Tibial nerve (tissue), 4 donors: ENCODE data around the gene RP9. TPM values are rescaled to one million over a fixed set of nuclear protein-coding genes. Genes with fewer than 3 reads are reported as not detected.

Experiments used
- DNase-seq, 2 donors: peaks; one replicate each; pipeline ENCODE4 v3.0.0-alpha.2; 2019; ENCODE audit warnings: low spot score in 2 of 2
- H3K27ac ChIP-seq, 4 donors: fragments of 200-600 bp; sonication (generic) in 3 of 4; one replicate each; pipeline ENCODE4 v1.5.1; 2017 to 2019; ENCODE audit warnings: mild to moderate bottlenecking in 1 of 4
- H3K27me3 ChIP-seq, 2 donors: fragments of 200-600 bp; sonication (generic) in 1 of 2; one replicate each; pipeline versions ENCODE4 v1.5.1 to v1.6.0; 2017 to 2019
- H3K36me3 ChIP-seq, 3 donors: fragments of 200-600 bp; sonication (generic); one replicate each; pipeline ENCODE4 v1.5.1; 2018 to 2019
- H3K4me1 ChIP-seq, 4 donors: fragments of 200-600 bp; sonication (generic) in 3 of 4; one replicate each; pipeline ENCODE4 v1.5.1; 2017 to 2019
- H3K4me3 ChIP-seq, 4 donors: fragments of 200-600 bp; sonication (generic) in 3 of 4; one replicate each; pipeline ENCODE4 v1.5.1; 2017 to 2019; ENCODE audit warnings: mild to moderate bottlenecking in 1 of 4, moderate library complexity in 1 of 4
- H3K9me3 ChIP-seq, 4 donors: fragments of 200-600 bp; sonication (generic) in 3 of 4; one replicate each; pipeline ENCODE4 v1.5.1; 2017 to 2019
- EP300 ChIP-seq, 2 donors: sonication (generic); formaldehyde crosslinking; IDR thresholded peaks; one replicate each; pipeline ENCODE4 v1.6.1; 2017; ENCODE audit warnings: antibody characterized with exemption in 2 of 2, mild to moderate bottlenecking in 1 of 2
- POLR2A ChIP-seq, 2 donors: fragments of 450-650 bp; IDR thresholded peaks; one replicate each; pipeline ENCODE4 v1.6.1; 2017; ENCODE audit warnings: antibody characterized with exemption in 2 of 2, mild to moderate bottlenecking in 2 of 2, moderate library complexity in 2 of 2
- WGBS, 2 donors: methylation state at CpG; one replicate each; pipeline ENCODE4 v1.1.5; 2018; 5-methylcytosine and 5-hydroxymethylcytosine counted together
- total RNA-seq, 4 donors: library from RNA; depleted of rRNA; stranded (reverse); fragments of >200 nt; gene quantifications; one replicate each; pipeline ENCODE4 v1.1.0, GENCODE V29; 2016
- TF ChIP-seq, protein P1 (sequence below), 5 experiments: fragments of 200-600 bp in 3 of 5; fragments of 450-650 bp in 2 of 5; sonication (generic) in 3 of 5; IDR thresholded peaks; one replicate each; pipeline ENCODE4 v1.5.1; 2016 to 2019; ENCODE audit warnings: antibody characterized with exemption in 5 of 5, mild to moderate bottlenecking in 3 of 5, moderate library complexity in 2 of 5

The RP9 gene
- total RNA-seq, 4 donors from 2014 or later, result 7.5 to 22.9 (median 16.9) TPM

DNA sequence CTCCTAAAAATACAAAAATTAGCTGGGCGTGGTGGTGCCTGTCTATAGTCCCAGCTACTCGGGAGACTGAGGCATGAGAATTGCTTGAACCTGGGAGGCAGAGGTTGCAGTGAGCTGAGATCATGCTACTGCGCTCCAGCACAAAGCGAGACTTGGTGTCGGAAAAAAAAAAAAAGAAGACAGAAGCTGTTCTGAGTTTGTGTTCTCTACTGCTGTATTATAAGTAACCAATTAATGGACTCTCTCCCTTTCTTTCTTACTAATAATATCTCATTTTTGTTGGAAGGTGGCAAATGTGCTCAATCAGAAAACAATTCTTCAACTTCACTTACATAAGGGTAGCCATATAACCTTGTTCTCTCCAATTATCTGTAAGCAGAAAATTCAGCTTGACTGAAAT is 54.0 kb downstream of the RP9 start:
- WGBS, 2 donors, result 95 to 97% methylated on average over 5 of the region's 5 CpGs
- Histone ChIP-seq H3K27me3 (no peaks in the 10 kb centered on the region), H3K4me1 (peaks cover 0 to 36% (median 3%) of the 10 kb centered on the region in 4 donors), H3K4me3 (no peak overlapping the region), H3K9me3 (no peaks in the 10 kb centered on the region), H3K36me3 (no peaks in the 10 kb centered on the region), H3K27ac (no peak overlapping the region)
- no peak for TF ChIP-seq EP300 (IDR thresholded peaks at IDR 0.05)
- TF ChIP-seq POLR2A (IDR thresholded peaks at IDR 0.05), result no peak
- TF ChIP-seq, protein P1, sequence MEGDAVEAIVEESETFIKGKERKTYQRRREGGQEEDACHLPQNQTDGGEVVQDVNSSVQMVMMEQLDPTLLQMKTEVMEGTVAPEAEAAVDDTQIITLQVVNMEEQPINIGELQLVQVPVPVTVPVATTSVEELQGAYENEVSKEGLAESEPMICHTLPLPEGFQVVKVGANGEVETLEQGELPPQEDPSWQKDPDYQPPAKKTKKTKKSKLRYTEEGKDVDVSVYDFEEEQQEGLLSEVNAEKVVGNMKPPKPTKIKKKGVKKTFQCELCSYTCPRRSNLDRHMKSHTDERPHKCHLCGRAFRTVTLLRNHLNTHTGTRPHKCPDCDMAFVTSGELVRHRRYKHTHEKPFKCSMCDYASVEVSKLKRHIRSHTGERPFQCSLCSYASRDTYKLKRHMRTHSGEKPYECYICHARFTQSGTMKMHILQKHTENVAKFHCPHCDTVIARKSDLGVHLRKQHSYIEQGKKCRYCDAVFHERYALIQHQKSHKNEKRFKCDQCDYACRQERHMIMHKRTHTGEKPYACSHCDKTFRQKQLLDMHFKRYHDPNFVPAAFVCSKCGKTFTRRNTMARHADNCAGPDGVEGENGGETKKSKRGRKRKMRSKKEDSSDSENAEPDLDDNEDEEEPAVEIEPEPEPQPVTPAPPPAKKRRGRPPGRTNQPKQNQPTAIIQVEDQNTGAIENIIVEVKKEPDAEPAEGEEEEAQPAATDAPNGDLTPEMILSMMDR (IDR thresholded peaks at IDR 0.05), result no peak
- DNase-seq, result no peak

DNA sequence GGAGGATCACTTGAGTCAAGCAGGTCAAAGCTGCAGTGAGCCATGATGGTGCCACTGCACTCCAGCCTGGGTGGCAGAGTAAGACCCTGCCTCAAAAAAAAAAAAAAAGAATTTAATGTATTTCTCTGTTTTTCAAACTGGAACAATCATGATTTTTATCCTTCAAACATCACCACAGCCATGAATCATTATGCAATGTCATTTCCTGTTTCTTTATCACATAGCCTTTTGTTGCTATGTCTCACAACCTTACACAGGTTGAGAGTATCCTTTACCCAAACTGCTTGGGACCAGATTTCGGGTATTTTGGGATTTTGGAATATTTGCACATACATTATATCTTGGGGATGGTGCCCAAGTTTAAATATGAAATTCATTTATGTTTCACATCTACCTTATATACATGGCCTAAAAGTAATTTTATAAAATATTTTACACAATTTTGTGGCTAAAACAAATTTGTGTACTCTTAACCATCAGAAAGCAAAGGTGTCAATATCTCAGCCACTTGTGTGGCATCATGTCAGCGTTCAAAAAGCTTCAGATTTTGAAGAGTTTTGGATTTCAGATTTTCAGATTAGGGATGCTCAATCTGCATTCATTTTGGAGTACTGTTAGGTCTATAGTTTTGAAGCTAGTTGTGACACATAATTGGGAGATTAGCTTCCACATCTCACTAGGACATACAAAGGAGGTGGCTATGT is 54.8 kb downstream of the RP9 start:
- no peak for TF ChIP-seq POLR2A (IDR thresholded peaks at IDR 0.05)
- no peaks in the 10 kb centered on the region for H3K9me3 ChIP-seq
- no peak overlapping the region for H3K27ac ChIP-seq
- H3K4me3 ChIP-seq, result no peak overlapping the region
- H3K36me3 ChIP-seq, result no peaks in the 10 kb centered on the region
- WGBS, 2 donors, result 89 to 91% methylated on average over 2 of the region's 2 CpGs
- peaks cover 0 to 39% (median 4%) of the 10 kb centered on the region in 4 donors for H3K4me1 ChIP-seq
- no peaks in the 10 kb centered on the region for H3K27me3 ChIP-seq
- DNase-seq, result no peak

GRCh38 chr7:33053721-33054120 is 55.5 kb downstream of the RP9 start:
- no peak for TF ChIP-seq EP300 (IDR thresholded peaks at IDR 0.05)
- TF ChIP-seq POLR2A (IDR thresholded peaks at IDR 0.05), result no peak
- TF ChIP-seq, protein P1 (IDR thresholded peaks at IDR 0.05), result no peak
- H3K27me3 ChIP-seq, result no peaks in the 10 kb centered on the region
- WGBS, 2 donors, result 50 to 76% methylated on average over 1 of the region's 1 CpG
- peaks cover 0 to 35% (median 4%) of the 10 kb centered on the region in 4 donors for H3K4me1 ChIP-seq
- no peak overlapping the region for H3K4me3 ChIP-seq
- no peak overlapping the region for H3K27ac ChIP-seq
- H3K36me3 ChIP-seq, result no peaks in the 10 kb centered on the region
- H3K9me3 ChIP-seq, result no peaks in the 10 kb centered on the region
- DNase-seq, result no peak

- Histone ChIP-seq H3K27me3 (no peaks in the 10 kb centered on the region), H3K4me3 (no peak overlapping the region), H3K4me1 (peaks cover 0 to 44% (median 6%) of the 10 kb centered on the region in 4 donors), H3K9me3 (no peaks in the 10 kb centered on the region), H3K36me3 (no peaks in the 10 kb centered on the region), H3K27ac (peak overlapping the region in 3 of 4 donors; percentile 4 to 23 (median 16))
- 4 to 19% methylated on average over 1 of the region's 1 CpG for WGBS, 2 donors
- peak in 1 of 2 donors; percentile 58 for DNase-seq
- no peak for TF ChIP-seq EP300 (IDR thresholded peaks at IDR 0.05)
- TF ChIP-seq, protein P1 (IDR thresholded peaks at IDR 0.05), result peak; percentile 45 to 69 (median 51)
Measured at GRCh38 chr7:33050535-33051318, 58.5 kb downstream of the RP9 start.

GRCh38 chr7:33048704-33049103 is 60.5 kb downstream of the RP9 start:
- no peak overlapping the region for H3K4me3 ChIP-seq
- peaks cover 0 to 48% (median 8%) of the 10 kb centered on the region in 4 donors for H3K4me1 ChIP-seq
- no peaks in the 10 kb centered on the region for H3K36me3 ChIP-seq
- no peak for TF ChIP-seq EP300 (IDR thresholded peaks at IDR 0.05)
- TF ChIP-seq, protein P1 (IDR thresholded peaks at IDR 0.05), result no peak
- TF ChIP-seq POLR2A (IDR thresholded peaks at IDR 0.05), result no peak
- no peak overlapping the region for H3K27ac ChIP-seq
- no peak for DNase-seq
- no peaks in the 10 kb centered on the region for H3K9me3 ChIP-seq
- no peaks in the 10 kb centered on the region for H3K27me3 ChIP-seq
- WGBS, 2 donors, result 91 to 97% methylated on average over 1 of the region's 1 CpG
